ENCODE measurements around the gene PPP3R1. TPM values are rescaled to one million over a fixed set of nuclear protein-coding genes. Genes with fewer than 3 reads are reported as not detected.

Gene PPP3R1
- total RNA-seq, 1 donor from 2014 or later: 46.3 TPM

DNA sequence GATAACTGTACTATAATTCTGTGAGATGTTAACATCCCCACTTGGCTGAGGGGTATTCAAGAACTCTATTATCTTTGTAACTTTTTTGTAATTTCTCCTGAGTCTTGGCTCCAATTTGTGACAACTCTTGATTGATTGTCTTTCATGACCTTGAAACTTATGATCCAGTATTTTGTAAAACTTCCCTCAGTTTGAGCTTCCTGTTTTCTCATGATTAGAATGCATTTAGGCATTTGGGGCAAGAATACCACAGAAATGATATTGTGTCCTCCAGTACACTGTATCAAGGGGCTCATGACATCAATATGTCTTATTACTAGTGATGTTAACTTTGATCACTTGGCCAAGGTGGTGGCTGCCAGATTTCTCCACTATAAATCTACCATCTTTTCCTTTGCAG lies 57.2 kb downstream of the PPP3R1 start:
- no peak for DNase-seq (ENCODE audit: extremely low spot score, unreplicated experiment)
- Mint-ChIP-seq H3K4me1 (ENCODE audit: unreplicated experiment) (peaks cover 17% of the 10 kb centered on the region), H3K27ac (no peak overlapping the region), H3K36me3 (peaks cover 4% of the 10 kb centered on the region), H3K4me3 (no peak overlapping the region), H3K27me3 (no peaks in the 10 kb centered on the region), H3K9me3 (no peaks in the 10 kb centered on the region)
- TF ChIP-seq, protein P1, sequence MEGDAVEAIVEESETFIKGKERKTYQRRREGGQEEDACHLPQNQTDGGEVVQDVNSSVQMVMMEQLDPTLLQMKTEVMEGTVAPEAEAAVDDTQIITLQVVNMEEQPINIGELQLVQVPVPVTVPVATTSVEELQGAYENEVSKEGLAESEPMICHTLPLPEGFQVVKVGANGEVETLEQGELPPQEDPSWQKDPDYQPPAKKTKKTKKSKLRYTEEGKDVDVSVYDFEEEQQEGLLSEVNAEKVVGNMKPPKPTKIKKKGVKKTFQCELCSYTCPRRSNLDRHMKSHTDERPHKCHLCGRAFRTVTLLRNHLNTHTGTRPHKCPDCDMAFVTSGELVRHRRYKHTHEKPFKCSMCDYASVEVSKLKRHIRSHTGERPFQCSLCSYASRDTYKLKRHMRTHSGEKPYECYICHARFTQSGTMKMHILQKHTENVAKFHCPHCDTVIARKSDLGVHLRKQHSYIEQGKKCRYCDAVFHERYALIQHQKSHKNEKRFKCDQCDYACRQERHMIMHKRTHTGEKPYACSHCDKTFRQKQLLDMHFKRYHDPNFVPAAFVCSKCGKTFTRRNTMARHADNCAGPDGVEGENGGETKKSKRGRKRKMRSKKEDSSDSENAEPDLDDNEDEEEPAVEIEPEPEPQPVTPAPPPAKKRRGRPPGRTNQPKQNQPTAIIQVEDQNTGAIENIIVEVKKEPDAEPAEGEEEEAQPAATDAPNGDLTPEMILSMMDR (conservative IDR thresholded peaks at IDR 0.05): no peak

DNA sequence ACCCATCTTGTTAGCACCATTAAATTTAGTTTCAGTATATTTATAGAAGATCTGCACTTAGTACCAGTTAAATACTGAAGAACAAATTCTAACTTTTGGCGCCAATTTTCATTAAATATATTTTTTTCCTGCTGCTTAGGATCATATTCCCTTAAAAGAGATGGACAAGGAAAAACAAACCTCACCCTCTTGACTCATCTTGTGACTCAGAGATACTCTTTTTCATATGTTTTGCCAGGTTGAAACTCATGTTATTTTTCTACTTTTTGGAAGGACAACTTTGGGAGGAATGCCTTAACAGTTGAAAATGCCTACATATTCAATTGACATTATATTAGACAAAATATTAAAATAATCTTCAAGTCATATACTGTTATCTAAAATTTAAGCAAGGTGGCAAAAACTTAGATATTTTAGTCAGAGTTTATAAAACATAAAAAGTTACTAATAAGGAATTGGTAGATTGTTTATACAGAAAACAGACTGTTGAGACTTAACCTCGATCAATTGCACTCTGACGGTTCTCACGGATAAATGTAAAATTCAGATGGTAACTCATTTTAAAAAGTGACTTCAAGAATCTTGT lies 58.5 kb downstream of the PPP3R1 start:
- H3K4me1 Mint-ChIP-seq (ENCODE audit: unreplicated experiment): peaks cover 17% of the 10 kb centered on the region
- no peak overlapping the region for H3K27ac Mint-ChIP-seq
- no peak overlapping the region for H3K4me3 Mint-ChIP-seq
- no peaks in the 10 kb centered on the region for H3K9me3 Mint-ChIP-seq
- TF ChIP-seq, protein P1 (conservative IDR thresholded peaks at IDR 0.05): no peak
- no peak for DNase-seq (ENCODE audit: extremely low spot score, unreplicated experiment)
- no peaks in the 10 kb centered on the region for H3K27me3 Mint-ChIP-seq
- H3K36me3 Mint-ChIP-seq: peaks cover 4% of the 10 kb centered on the region

DNA sequence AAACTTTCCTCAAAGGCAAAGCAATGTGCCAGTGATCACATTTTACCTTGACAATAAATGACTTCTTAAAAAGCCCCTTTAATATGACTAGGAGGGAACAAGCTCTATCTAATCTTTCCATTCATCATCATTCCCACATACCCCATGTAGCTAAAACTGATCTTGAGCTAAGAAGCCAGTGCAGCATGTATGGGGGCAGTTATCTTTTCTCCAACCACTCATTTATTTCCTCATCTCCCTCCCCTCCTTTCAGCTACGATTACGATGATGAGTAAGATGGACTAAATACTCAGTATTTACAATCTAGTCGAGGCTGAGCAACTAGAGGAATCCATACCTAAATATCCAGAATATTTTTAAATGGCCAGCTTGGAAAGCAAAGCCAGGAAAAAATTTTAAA lies 59.2 kb downstream of the PPP3R1 start:
- Mint-ChIP-seq H3K27ac (no peak overlapping the region), H3K27me3 (no peaks in the 10 kb centered on the region), H3K36me3 (peaks cover 4% of the 10 kb centered on the region), H3K4me1 (ENCODE audit: unreplicated experiment) (peaks cover 17% of the 10 kb centered on the region), H3K9me3 (no peaks in the 10 kb centered on the region), H3K4me3 (no peak overlapping the region)
- TF ChIP-seq, protein P1 (conservative IDR thresholded peaks at IDR 0.05): no peak
- DNase-seq (ENCODE audit: extremely low spot score, unreplicated experiment): no peak

DNA sequence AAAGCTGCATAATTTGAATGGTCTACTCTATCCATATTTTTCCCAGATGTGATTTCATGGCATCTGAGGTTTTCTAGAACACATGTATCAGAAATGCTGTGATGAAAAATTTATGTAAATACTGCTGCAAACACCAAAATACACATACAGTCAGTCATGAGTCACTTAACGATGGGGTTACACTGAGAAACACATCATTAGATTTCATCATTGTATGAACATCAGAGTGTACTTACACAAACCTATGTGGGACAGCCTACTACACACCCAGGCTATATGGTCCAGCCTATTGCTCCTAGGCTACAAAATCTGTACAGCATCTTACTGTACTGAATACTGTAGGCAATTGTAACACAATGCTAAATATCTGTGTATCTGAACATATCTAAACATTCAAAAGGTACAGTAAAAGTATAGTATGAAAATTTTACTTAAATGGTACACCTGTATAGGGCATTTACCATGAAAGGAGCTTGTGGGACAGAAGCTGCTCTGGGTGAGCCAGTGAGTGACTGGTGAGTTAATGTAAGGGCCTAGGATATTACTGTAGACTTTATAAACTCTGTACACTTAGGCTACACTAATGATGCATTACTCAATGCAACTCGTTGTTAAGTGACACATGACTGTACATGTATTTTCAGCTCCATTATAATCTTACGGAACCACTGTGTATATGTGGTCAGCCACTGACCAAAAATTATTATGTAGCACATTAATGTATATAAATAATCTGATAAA lies 61.2 kb downstream of the PPP3R1 start:
- no peak for DNase-seq (ENCODE audit: extremely low spot score, unreplicated experiment)
- TF ChIP-seq, protein P1 (conservative IDR thresholded peaks at IDR 0.05): no peak
- Mint-ChIP-seq H3K27me3 (no peaks in the 10 kb centered on the region), H3K36me3 (peaks cover 3% of the 10 kb centered on the region), H3K9me3 (no peaks in the 10 kb centered on the region), H3K4me3 (no peak overlapping the region), H3K27ac (no peak overlapping the region), H3K4me1 (ENCODE audit: unreplicated experiment) (peaks cover 17% of the 10 kb centered on the region)

DNA sequence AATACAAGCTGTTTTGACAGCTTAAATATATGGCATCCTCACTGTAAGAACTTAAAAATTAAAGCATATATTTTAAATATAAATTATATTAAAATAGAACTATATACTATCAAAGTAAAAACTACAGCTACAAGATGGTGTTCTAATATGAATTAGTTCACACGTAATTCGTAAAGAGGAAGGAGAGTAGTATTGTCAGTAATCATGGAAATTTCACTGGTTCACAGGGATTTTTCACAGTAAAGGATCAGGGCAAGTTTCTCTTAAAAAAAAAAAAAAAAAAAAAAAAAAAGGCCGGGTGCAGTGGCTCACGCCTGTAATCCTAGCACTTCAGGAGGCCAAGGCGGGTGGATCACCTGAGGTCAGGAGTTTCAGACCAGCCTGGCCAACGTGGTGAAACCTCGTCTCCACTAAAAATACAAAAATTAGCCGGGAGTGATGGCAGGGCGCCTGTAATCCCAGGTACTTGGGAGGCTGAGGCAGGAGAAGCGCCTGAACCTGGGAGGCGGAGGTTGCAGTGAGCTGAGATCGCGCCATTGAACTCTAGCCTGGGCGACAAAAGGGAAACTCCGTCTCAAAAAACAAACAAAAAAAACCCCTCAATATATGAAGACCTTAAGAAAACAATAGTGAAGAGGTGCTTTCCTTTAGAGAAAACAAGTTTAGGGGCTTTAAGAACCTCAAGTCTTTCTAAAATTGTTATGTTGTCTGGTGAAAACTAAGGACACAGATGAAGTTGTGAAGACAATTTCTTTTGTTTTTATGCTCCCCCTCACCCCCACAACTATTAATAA lies 62.1 kb downstream of the PPP3R1 start:
- TF ChIP-seq, protein P1 (conservative IDR thresholded peaks at IDR 0.05): no peak
- Mint-ChIP-seq H3K27ac (no peak overlapping the region), H3K4me1 (ENCODE audit: unreplicated experiment) (peaks cover 13% of the 10 kb centered on the region), H3K4me3 (no peak overlapping the region), H3K36me3 (peaks cover 6% of the 10 kb centered on the region), H3K27me3 (no peaks in the 10 kb centered on the region), H3K9me3 (no peaks in the 10 kb centered on the region)
- DNase-seq (ENCODE audit: extremely low spot score, unreplicated experiment): no peak

All from type B pancreatic cell (in vitro differentiated cells).